Panc1 (cell line): ENCODE results near the gene VAC14.

Source experiments
- POLR2AphosphoS5 ChIP-seq: IDR thresholded peaks from 2 replicates; pipeline ENCODE4 v1.6.1; 2012; ENCODE audit warnings: mild to moderate bottlenecking, low read depth, low read length, moderate library complexity
- SIN3A ChIP-seq: IDR thresholded peaks from 2 replicates; pipeline ENCODE4 v1.6.1; 2012; ENCODE audit warnings: low read depth, mild to moderate bottlenecking, low read length, moderate library complexity, borderline replicate concordance; ENCODE audit not compliant: insufficient read depth
- TCF7L2 ChIP-seq: IDR thresholded peaks from 2 replicates; pipeline ENCODE4 v1.6.1; 2011; ENCODE audit warnings: mild to moderate bottlenecking, low read depth, low read length, inconsistent platforms
- TF ChIP-seq, protein P1 (sequence below): fragments of 450-650 bp; IDR thresholded peaks from 2 replicates; pipeline ENCODE4 v1.5.1; 2017; ENCODE audit warnings: mild to moderate bottlenecking

DNA sequence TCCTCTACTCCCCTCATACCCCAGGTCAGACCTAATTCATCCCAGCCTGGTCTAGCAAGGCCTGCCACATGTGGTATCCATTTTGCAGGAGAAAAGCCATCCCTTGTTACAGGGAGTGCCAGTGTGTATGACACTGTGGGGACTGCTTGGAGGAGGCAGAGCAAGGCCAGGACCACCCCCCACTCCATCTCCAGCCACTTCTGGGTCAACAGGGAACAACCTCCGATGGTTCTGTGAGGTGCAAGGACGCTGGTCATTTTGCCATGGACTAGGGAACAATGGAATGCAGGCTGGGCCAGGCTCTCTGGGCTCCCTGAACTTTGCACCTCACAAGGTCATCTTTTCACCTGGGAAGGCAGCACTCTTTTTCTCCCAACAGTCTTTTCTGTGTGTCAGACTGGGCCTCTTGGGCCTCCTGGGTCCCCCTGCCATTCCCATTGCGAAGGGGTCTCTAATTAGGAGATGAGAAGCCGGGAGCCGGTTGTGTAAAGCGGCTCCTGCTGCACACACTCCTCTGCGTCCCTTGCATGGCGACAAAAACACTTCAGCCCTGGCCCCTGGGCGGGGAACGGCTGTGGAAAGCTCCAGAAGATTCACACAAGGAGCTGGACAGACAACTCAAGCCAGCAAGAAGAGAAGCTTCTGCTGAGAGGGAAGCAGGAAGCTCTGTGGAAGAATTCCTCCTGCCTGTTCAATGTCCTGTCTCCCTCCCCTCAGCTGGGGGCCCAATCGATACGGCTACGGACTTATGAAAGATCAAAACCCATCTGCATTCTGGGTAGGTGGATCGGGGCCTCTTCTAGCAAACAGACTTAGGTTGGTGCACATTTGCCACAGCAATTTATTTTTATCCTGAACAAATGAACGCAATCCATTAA lies 76.6 kb downstream of the VAC14 start:
- TF ChIP-seq, protein P1, sequence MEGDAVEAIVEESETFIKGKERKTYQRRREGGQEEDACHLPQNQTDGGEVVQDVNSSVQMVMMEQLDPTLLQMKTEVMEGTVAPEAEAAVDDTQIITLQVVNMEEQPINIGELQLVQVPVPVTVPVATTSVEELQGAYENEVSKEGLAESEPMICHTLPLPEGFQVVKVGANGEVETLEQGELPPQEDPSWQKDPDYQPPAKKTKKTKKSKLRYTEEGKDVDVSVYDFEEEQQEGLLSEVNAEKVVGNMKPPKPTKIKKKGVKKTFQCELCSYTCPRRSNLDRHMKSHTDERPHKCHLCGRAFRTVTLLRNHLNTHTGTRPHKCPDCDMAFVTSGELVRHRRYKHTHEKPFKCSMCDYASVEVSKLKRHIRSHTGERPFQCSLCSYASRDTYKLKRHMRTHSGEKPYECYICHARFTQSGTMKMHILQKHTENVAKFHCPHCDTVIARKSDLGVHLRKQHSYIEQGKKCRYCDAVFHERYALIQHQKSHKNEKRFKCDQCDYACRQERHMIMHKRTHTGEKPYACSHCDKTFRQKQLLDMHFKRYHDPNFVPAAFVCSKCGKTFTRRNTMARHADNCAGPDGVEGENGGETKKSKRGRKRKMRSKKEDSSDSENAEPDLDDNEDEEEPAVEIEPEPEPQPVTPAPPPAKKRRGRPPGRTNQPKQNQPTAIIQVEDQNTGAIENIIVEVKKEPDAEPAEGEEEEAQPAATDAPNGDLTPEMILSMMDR = no peak
- TF ChIP-seq SIN3A = no peak
- TF ChIP-seq POLR2AphosphoS5 = no peak
- TF ChIP-seq TCF7L2 = no peak
